Smooth muscle cell (in vitro differentiated cells): ENCODE data around the gene FAM200A. TPM values are rescaled to one million over a fixed set of nuclear protein-coding genes. Genes with fewer than 3 reads are reported as not detected.

Experiments
- DNase-seq: peaks from one replicate; lab custom pipeline; 2025; ENCODE audit not compliant: unreplicated experiment; lab: John Stamatoyannopoulos, UW
- H2AFZ ChIP-seq: fragments of 200-600 bp; sonication (generic); 2 replicates; pipeline ENCODE4 v1.6.0; 2016; ENCODE audit warnings: antibody characterized with exemption, low read depth, mild to moderate bottlenecking
- H3F3A ChIP-seq: fragments of 200-600 bp; sonication (generic); 2 replicates; pipeline ENCODE4 v1.6.0; 2017; ENCODE audit warnings: antibody characterized with exemption, low read depth
- H3K27ac ChIP-seq: fragments of 200-600 bp; sonication (generic); 2 replicates; pipeline ENCODE4 v1.5.1; 2016; ENCODE audit warnings: low read depth, mild to moderate bottlenecking
- H3K27me3 ChIP-seq: fragments of 200-600 bp; sonication (generic); 2 replicates; pipeline ENCODE4 v1.6.1; 2016; ENCODE audit warnings: low read depth, mild to moderate bottlenecking
- H3K36me3 ChIP-seq: fragments of 200-600 bp; sonication (generic); 2 replicates; pipeline ENCODE4 v1.5.1; 2016; ENCODE audit warnings: low read depth
- H3K4me1 ChIP-seq: fragments of 200-600 bp; sonication (generic); 2 replicates; pipeline ENCODE4 v1.5.1; 2016; ENCODE audit warnings: low read depth
- H3K4me2 ChIP-seq: fragments of 200-600 bp; sonication (generic); 2 replicates; pipeline ENCODE4 v1.6.0; 2016; ENCODE audit warnings: mild to moderate bottlenecking
- H3K4me3 ChIP-seq: fragments of 200-600 bp; sonication (generic); 2 replicates; pipeline ENCODE4 v1.5.1; 2016; ENCODE audit warnings: mild to moderate bottlenecking
- H3K79me2 ChIP-seq: fragments of 200-600 bp; sonication (generic); 2 replicates; pipeline ENCODE4 v1.6.0; 2016; ENCODE audit warnings: low read depth, mild to moderate bottlenecking
- H3K9ac ChIP-seq: fragments of 200-600 bp; sonication (generic); 2 replicates; pipeline ENCODE4 v1.6.0; 2016; ENCODE audit warnings: low read depth
- H3K9me3 ChIP-seq: fragments of 200-600 bp; sonication (generic); replicated peaks from 2 replicates; pipeline ENCODE4 v1.5.1; 2016; ENCODE audit warnings: low read depth
- H4K20me1 ChIP-seq: fragments of 200-600 bp; sonication (generic); 2 replicates; pipeline ENCODE4 v1.6.0; 2016; ENCODE audit warnings: low read depth
- CTCF ChIP-seq: fragments of 200-600 bp; sonication (generic); IDR thresholded peaks from 2 replicates; pipeline ENCODE4 v1.5.1; 2017; ENCODE audit warnings: borderline replicate concordance, mild to moderate bottlenecking, antibody characterized with exemption; ENCODE audit not compliant: insufficient read depth, poor library complexity, severe bottlenecking
- WGBS: methylation state at CpG from one replicate; pipeline ENCODE4 v1.1.7; 2016; ENCODE audit warnings: low lambda C conversion rate; 5-methylcytosine and 5-hydroxymethylcytosine counted together
- polyA plus RNA-seq: library from polyadenylated mRNA; unstranded; fragments of >200 nt; fragmentation: Nextera tagmentation; extraction: Ambion mirVana; gene quantifications from 2 replicates; pipeline ENCODE4 v1.2.1, GENCODE V29; 2016
- total RNA-seq: library from RNA; depleted of rRNA; stranded (reverse); fragments of >200 nt; gene quantifications from 2 replicates; pipeline ENCODE4 v1.2.3, GENCODE V29; 2014

Gene FAM200A
- total and polyA plus RNA-seq, 2 experiments from 2014 or later: 8.1 to 10.0 TPM

- peaks cover 19% of the 10 kb centered on the region for H3K4me1 ChIP-seq
- no peak for TF ChIP-seq CTCF
- H3K27me3 ChIP-seq: no peaks in the 10 kb centered on the region
- peaks cover 64% of the 10 kb centered on the region for H3K79me2 ChIP-seq
- H2AFZ ChIP-seq: no peak overlapping the region
- peaks cover 43% of the 10 kb centered on the region for H4K20me1 ChIP-seq
- peak overlapping the region; percentile 98 for H3K27ac ChIP-seq
- H3F3A ChIP-seq: peaks cover 29% of the 10 kb centered on the region
- H3K9ac ChIP-seq: peak overlapping the region; percentile 31
- H3K9me3 ChIP-seq: no peaks in the 10 kb centered on the region
- WGBS: 87% methylated on average over 7 of the region's 7 CpGs
- H3K4me2 ChIP-seq: peak overlapping the region; percentile 1
- H3K36me3 ChIP-seq: peaks cover 20% of the 10 kb centered on the region
- no peak overlapping the region for H3K4me3 ChIP-seq
- no peak for DNase-seq
Observed at GRCh38 chr7:99560834-99561736, 9.2 kb upstream of the FAM200A start.

- H3K4me3 ChIP-seq: peak overlapping the region; percentile 93
- H3K27me3 ChIP-seq: no peaks in the 10 kb centered on the region
- no peaks in the 10 kb centered on the region for H3K9me3 ChIP-seq
- peaks cover 25% of the 10 kb centered on the region for H4K20me1 ChIP-seq
- peaks cover 8% of the 10 kb centered on the region for H3K36me3 ChIP-seq
- H3K4me1 ChIP-seq: peaks cover 19% of the 10 kb centered on the region
- H3F3A ChIP-seq: peaks cover 26% of the 10 kb centered on the region
- H3K4me2 ChIP-seq: peak overlapping the region; percentile 95
- 24% methylated on average over 31 of the region's 31 CpGs for WGBS
- TF ChIP-seq CTCF: no peak
- DNase-seq: no peak
- peak overlapping the region; percentile 100 for H3K9ac ChIP-seq
- peaks cover 47% of the 10 kb centered on the region for H3K79me2 ChIP-seq
- H3K27ac ChIP-seq: peak overlapping the region; percentile 98
- peak overlapping the region; percentile 76 for H2AFZ ChIP-seq
Observed at GRCh38 chr7:99559175-99559915, 7.4 kb upstream of the FAM200A start.

GRCh38 chr7:99558306-99559174, 6.6 kb upstream of the FAM200A start, which contains the start of gene ZNF655:
Gene ZNF655, plus strand, starts transcription at chr7:99558642. Its CDS starts 1,918 bp downstream, at chr7:99560560.
- peaks cover 17% of the 10 kb centered on the region for H4K20me1 ChIP-seq
- H3K79me2 ChIP-seq: peaks cover 44% of the 10 kb centered on the region
- H3K4me1 ChIP-seq: peaks cover 18% of the 10 kb centered on the region
- no peak for TF ChIP-seq CTCF
- no peaks in the 10 kb centered on the region for H3K27me3 ChIP-seq
- peaks cover 26% of the 10 kb centered on the region for H3F3A ChIP-seq
- peak within 1 kb of the TSS; percentile 95 for H3K4me2 ChIP-seq
- peak within 1 kb of the TSS; percentile 100 for H3K9ac ChIP-seq
- H3K36me3 ChIP-seq: peaks cover 4% of the 10 kb centered on the region
- WGBS: 1% methylated on average over 71 of the region's 73 CpGs
- H3K27ac ChIP-seq: peak within 1 kb of the TSS; percentile 98
- H2AFZ ChIP-seq: peak within 1 kb of the TSS; percentile 76
- DNase-seq: peak; percentile 78
- no peaks in the 10 kb centered on the region for H3K9me3 ChIP-seq
- H3K4me3 ChIP-seq: peak within 1 kb of the TSS; percentile 93
